PC-9 (cell line): ENCODE data around the gene USE1. TPM values are rescaled to one million over a fixed set of nuclear protein-coding genes. Genes with fewer than 3 reads are reported as not detected.

Source experiments
- BruUV-seq: library from RNA; stranded (reverse); fragments of 400-500 nt; replicated peaks from 2 replicates; lab custom pipeline; 2021; lab: Mats Ljungman, UMichigan
- CTCF ChIA-PET: fragments of 300-600 bp; sonication (Branson Sonifier 250); formaldehyde crosslinking; loops from one replicate; lab custom pipeline; 2022; ENCODE audit warnings: antibody characterized with exemption; lab: Charles Lee
- POLR2A ChIA-PET: fragments of 300-600 bp; sonication (Branson Sonifier 250); formaldehyde crosslinking; loops from one replicate; lab custom pipeline; 2022; ENCODE audit warnings: antibody characterized with exemption; ENCODE audit not compliant: unreplicated experiment; lab: Charles Lee
- DNase-seq, 2 experiments: peaks; one replicate each; pipeline versions ENCODE4 v3.0.0 to v3.0.0-alpha.2; 2015 to 2022; ENCODE audit warnings: mixed read lengths in 1 of 2
- H2AFZ ChIP-seq: fragments of 200-600 bp; sonication (generic); 2 replicates; pipeline ENCODE4 v1.8.1; 2017; ENCODE audit warnings: antibody characterized with exemption
- H3F3A ChIP-seq: fragments of 200-600 bp; sonication (generic); 2 replicates; pipeline ENCODE4 v1.8.1; 2017; ENCODE audit warnings: antibody characterized with exemption, mild to moderate bottlenecking, low read depth; ENCODE audit not compliant: insufficient read depth
- H3K27ac ChIP-seq: fragments of 200-600 bp; sonication (generic); 2 replicates; pipeline ENCODE4 v1.6.1; 2016; ENCODE audit warnings: mixed run types
- H3K27me3 ChIP-seq: fragments of 200-600 bp; sonication (generic); 2 replicates; pipeline ENCODE4 v1.6.1; 2016; ENCODE audit warnings: low read depth, mixed run types; ENCODE audit not compliant: insufficient read depth
- H3K36me3 ChIP-seq: fragments of 200-600 bp; sonication (generic); 2 replicates; pipeline ENCODE4 v1.6.1; 2016; ENCODE audit warnings: low read depth, mixed run types
- H3K4me1 ChIP-seq: fragments of 200-600 bp; sonication (generic); replicated peaks from 2 replicates; pipeline ENCODE4 v1.6.1; 2016; ENCODE audit warnings: mixed run types; ENCODE audit not compliant: insufficient read depth
- H3K4me2 ChIP-seq: fragments of 200-600 bp; sonication (generic); 2 replicates; pipeline ENCODE4 v1.6.1; 2017; ENCODE audit warnings: mixed run types
- H3K4me3 ChIP-seq: fragments of 200-600 bp; sonication (generic); 2 replicates; pipeline ENCODE4 v1.6.1; 2016; ENCODE audit warnings: mixed run types
- H3K79me2 ChIP-seq: fragments of 200-600 bp; sonication (generic); 2 replicates; pipeline ENCODE4 v1.6.1; 2017; ENCODE audit warnings: low read depth, mixed run types
- H3K9me2 ChIP-seq: fragments of 200-600 bp; sonication (generic); 2 replicates; pipeline ENCODE4 v1.8.1; 2017; ENCODE audit warnings: mild to moderate bottlenecking; ENCODE audit not compliant: insufficient read depth
- H3K9me3 ChIP-seq: fragments of 200-600 bp; sonication (generic); 2 replicates; pipeline ENCODE4 v1.8.1; 2016; ENCODE audit warnings: low read depth; ENCODE audit not compliant: insufficient read depth
- H4K20me1 ChIP-seq: fragments of 200-600 bp; sonication (generic); 2 replicates; pipeline ENCODE4 v1.8.1; 2017; ENCODE audit not compliant: insufficient read depth
- CTCF ChIP-seq: fragments of 200-600 bp; sonication (generic); conservative IDR thresholded peaks from 2 replicates; pipeline ENCODE4 v1.6.1; 2017; ENCODE audit warnings: mixed run types, antibody characterized with exemption, mild to moderate bottlenecking, moderate library complexity
- EZH2 ChIP-seq: fragments of 200-600 bp; sonication (generic); IDR thresholded peaks from 2 replicates; pipeline ENCODE4 v1.8.0; 2017; ENCODE audit warnings: antibody characterized with exemption, low read depth
- intact Hi-C: fragments of 100-400 bp; cut with micrococcal nuclease; formaldehyde crosslinking; loops from one replicate; pipeline ENCODE4 v1.10.0; 2022; ENCODE audit not compliant: unreplicated experiment
- total RNA-seq: library from RNA; stranded (reverse); gene quantifications from 2 replicates; pipeline ENCODE4 v1.2.3, GENCODE V29; 2021

USE1 gene
- total RNA-seq, 1 experiment from 2014 or later, result 19.8 TPM

GRCh38 chr19:17242431-17243208 lies 27.5 kb downstream of the USE1 start:
- CTCF ChIA-PET, result interaction anchor here (0.8 kb wide), 1 partner anchor 22 kb away, joined by 9 read pairs; the partner anchor contains the start of gene USHBP1

GRCh38 chr19:17243211-17243829 lies 28.2 kb downstream of the USE1 start:
- peaks cover 36% of the 10 kb centered on the region for H4K20me1 ChIP-seq
- DNase-seq, result peak in 1 of 2 experiments; percentile 19
- H3K4me3 ChIP-seq, result peak overlapping the region; percentile 82
- H3K27ac ChIP-seq, result peak overlapping the region; percentile 47
- H3K27me3 ChIP-seq, result no peaks in the 10 kb centered on the region
- intact Hi-C loops, result no loop called here
- peaks cover 74% of the 10 kb centered on the region for H3K79me2 ChIP-seq
- peaks cover 36% of the 10 kb centered on the region for H3F3A ChIP-seq
- peaks cover 57% of the 10 kb centered on the region for H3K4me1 ChIP-seq
- CTCF ChIA-PET, result interaction anchor here (0.7 kb wide), 1 partner anchor 9 kb away, joined by 16 read pairs; no protein-coding TSS in a partner anchor
- H3K9me2 ChIP-seq, result no peaks in the 10 kb centered on the region
- POLR2A ChIA-PET, result no interaction called here
- no peak overlapping the region for H2AFZ ChIP-seq
- BruUV-seq, result no TSS peak
- TF ChIP-seq CTCF (no peak), EZH2 (no peak)
- peaks cover 9% of the 10 kb centered on the region for H3K36me3 ChIP-seq
- H3K9me3 ChIP-seq, result no peaks in the 10 kb centered on the region
- H3K4me2 ChIP-seq, result peak overlapping the region; percentile 89

More at GRCh38 chr19:17242431-17243208, 27.5 kb downstream of the USE1 start:
- peak overlapping the region; percentile 89 for H3K4me2 ChIP-seq
- peak overlapping the region; percentile 82 for H3K4me3 ChIP-seq
- no TSS peak for BruUV-seq
- TF ChIP-seq CTCF (no peak), EZH2 (no peak)
- peaks cover 34% of the 10 kb centered on the region for H3F3A ChIP-seq
- DNase-seq, result peak in 1 of 2 experiments; percentile 21
- H4K20me1 ChIP-seq, result peaks cover 40% of the 10 kb centered on the region
- no peak overlapping the region for H2AFZ ChIP-seq
- H3K9me2 ChIP-seq, result no peaks in the 10 kb centered on the region
- intact Hi-C loops, result no loop called here
- POLR2A ChIA-PET, result no interaction called here
- peaks cover 81% of the 10 kb centered on the region for H3K79me2 ChIP-seq
- peaks cover 50% of the 10 kb centered on the region for H3K4me1 ChIP-seq
- no peaks in the 10 kb centered on the region for H3K9me3 ChIP-seq
- H3K36me3 ChIP-seq, result peaks cover 16% of the 10 kb centered on the region
- 0 out of 2 replicates have a peak overlapping the region, but pooled peaks have one; percentile 14 for H3K27ac ChIP-seq
- H3K27me3 ChIP-seq, result no peaks in the 10 kb centered on the region

- Histone ChIP-seq H3K27ac (peak overlapping the region; percentile 47), H3K9me2 (no peaks in the 10 kb centered on the region), H3F3A (peaks cover 38% of the 10 kb centered on the region), H4K20me1 (peaks cover 36% of the 10 kb centered on the region), H3K79me2 (peaks cover 67% of the 10 kb centered on the region), H3K36me3 (0 out of 2 replicates have a peak, but pooled peaks cover 5% of the 10 kb centered on the region), H2AFZ (peak overlapping the region; percentile 63; the same call in 1 of the 2 replicates), H3K9me3 (no peaks in the 10 kb centered on the region), H3K4me3 (peak overlapping the region; percentile 82), H3K4me1 (peaks cover 64% of the 10 kb centered on the region), H3K4me2 (peak overlapping the region; percentile 89), H3K27me3 (no peaks in the 10 kb centered on the region)
- TF ChIP-seq EZH2, result no peak
- TF ChIP-seq CTCF, result no peak
- DNase-seq, result peak; percentile 43 to 54
- BruUV-seq, result TSS peak; percentile 5
- ChIA-PET POLR2A (interaction anchor here (0.6 kb wide), 1 partner anchor 16 kb away, joined by 6 read pairs; no protein-coding TSS in a partner anchor), CTCF (interaction anchor here (0.7 kb wide), 1 partner anchor 10 kb away, joined by 16 read pairs; no protein-coding TSS in a partner anchor)
- intact Hi-C loops, result no loop called here
Measured at GRCh38 chr19:17243830-17244617, 28.9 kb downstream of the USE1 start.
